Measurements from ENCODE around the gene PPP1R3G.

DNA sequence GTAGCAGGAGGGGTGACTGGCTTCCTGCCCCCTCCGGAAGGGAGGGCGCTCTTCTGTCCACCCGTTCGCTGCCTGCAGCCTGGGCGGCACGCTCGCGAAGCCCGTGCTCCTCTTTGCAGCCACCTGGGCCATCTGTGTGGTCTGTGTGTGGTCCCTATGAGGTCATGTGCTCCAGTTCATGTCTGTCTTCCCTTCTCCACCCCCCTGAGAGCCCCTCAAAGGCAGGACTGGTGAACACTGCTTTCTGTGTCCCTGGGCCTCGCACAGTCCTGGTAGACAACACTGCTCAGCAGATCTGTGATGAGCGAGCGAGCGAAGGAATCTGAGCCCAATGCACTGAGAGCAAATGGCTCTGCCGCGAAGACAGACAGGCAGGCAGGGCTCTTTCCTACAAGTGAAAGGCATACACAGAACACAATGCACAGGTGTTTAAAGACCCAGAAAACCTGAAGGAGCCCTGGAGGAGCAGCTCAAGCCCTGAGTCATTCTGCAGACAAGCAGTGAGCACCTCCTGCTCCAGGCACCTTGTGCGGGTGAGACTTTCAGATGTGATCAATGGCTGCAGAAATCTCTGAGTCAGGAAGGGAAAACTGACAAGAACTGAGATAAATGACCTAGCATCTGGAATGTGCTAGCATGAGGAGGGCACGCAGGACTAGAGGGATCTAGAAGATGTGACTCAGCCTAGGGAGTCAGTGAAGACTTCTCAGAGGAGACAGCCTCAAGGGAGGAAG is 27.1 kb downstream of the PPP1R3G start:
- TF ChIP-seq CTCF (IDR thresholded peaks at IDR 0.05) (no peak), POLR2A (IDR thresholded peaks at IDR 0.05) (no peak)

All from lower leg skin (tissue), 3 donors.